Transverse colon (tissue), 4 donors: ENCODE data around the gene UBN1. TPM values are rescaled to one million over a fixed set of nuclear protein-coding genes. Genes with fewer than 3 reads are reported as not detected.

Source experiments
- DNase-seq: peaks from one replicate; pipeline ENCODE4 v3.0.0-alpha.2; 2019
- H3K27ac ChIP-seq, 4 donors: fragments of 200-600 bp; sonication (generic); 2 replicates each; pipeline ENCODE4 v1.5.1; 2016 to 2018; ENCODE audit warnings: inconsistent platforms in 4 of 4
- H3K27me3 ChIP-seq: fragments of 200-600 bp; sonication (generic); 2 replicates; pipeline ENCODE4 v1.5.1; 2017; ENCODE audit warnings: inconsistent platforms
- H3K36me3 ChIP-seq, 4 donors: fragments of 200-600 bp; sonication (generic); 2 replicates each; pipeline ENCODE4 v1.5.1; 2017 to 2019; ENCODE audit warnings: inconsistent platforms in 4 of 4
- H3K4me1 ChIP-seq, 4 donors: fragments of 200-600 bp; sonication (generic); 2 replicates each; pipeline ENCODE4 v1.5.1; 2017 to 2020; ENCODE audit warnings: inconsistent platforms in 4 of 4
- H3K4me3 ChIP-seq, 4 donors: fragments of 200-600 bp; sonication (generic); 1 replicate in 1 of 4; 2 replicates in 3 of 4; pipeline versions ENCODE4 v1.5.1 to v1.6.1; 2017 to 2019; ENCODE audit warnings: inconsistent platforms in 4 of 4
- H3K9me3 ChIP-seq, 2 donors: fragments of 200-600 bp; sonication (generic); 2 replicates each; pipeline ENCODE4 v1.5.1; 2017 to 2019; ENCODE audit warnings: inconsistent platforms in 2 of 2
- CTCF ChIP-seq, 5 experiments: fragments of 200-600 bp in 3 of 5; fragments of 450-650 bp in 2 of 5; sonication (generic) in 3 of 5; IDR thresholded peaks; 1 replicate in 2 of 5; 2 replicates in 3 of 5; pipeline ENCODE4 v1.5.1; 2016 to 2017; ENCODE audit warnings: antibody characterized with exemption in 5 of 5, inconsistent platforms in 3 of 5, mild to moderate bottlenecking in 2 of 5, moderate library complexity in 1 of 5
- EP300 ChIP-seq: sonication (generic); formaldehyde crosslinking; IDR thresholded peaks from one replicate; pipeline ENCODE4 v1.6.1; 2017; ENCODE audit warnings: antibody characterized with exemption, low read depth
- POLR2A ChIP-seq: fragments of 450-650 bp; IDR thresholded peaks from one replicate; pipeline ENCODE4 v1.6.1; 2016; ENCODE audit warnings: antibody characterized with exemption, mild to moderate bottlenecking, moderate library complexity
- POLR2AphosphoS5 ChIP-seq, 3 donors: sonication (generic); formaldehyde crosslinking; IDR thresholded peaks; one replicate each; pipeline ENCODE4 v1.6.1; 2016; ENCODE audit warnings: antibody characterized with exemption in 3 of 3
- WGBS, 2 donors: methylation state at CpG; one replicate each; pipeline ENCODE4 v1.1.5; 2018; ENCODE audit warnings: low coverage in 1 of 2; 5-methylcytosine and 5-hydroxymethylcytosine counted together
- in situ Hi-C, 4 donors: fragments of 200-750 bp; cut with MboI; loops; one replicate each; pipeline versions ENCODE4 v1.15.0 to v1.15.1; 2017; ENCODE audit warnings: low sequenced_read_pairs in 3 of 4, low pct_ligation_motif_present in 1 of 4, low pct_unique_long_range_greater_than_20kb in 1 of 4
- intact Hi-C: fragments of 100-400 bp; cut with DNase I; formaldehyde crosslinking; loops from one replicate; pipeline ENCODE4 v1.15.1; 2023; ENCODE audit warnings: low total_unique reads
- total RNA-seq, 4 donors: library from RNA; depleted of rRNA; stranded (reverse); fragments of >200 nt; gene quantifications; one replicate each; pipeline ENCODE4 v1.1.0, GENCODE V29; 2016

UBN1 gene
- total RNA-seq, 4 donors from 2014 or later = 33.6 to 60.2 (median 53.0) TPM

- no peaks in the 10 kb centered on the region for H3K27me3 ChIP-seq
- in situ Hi-C loops (loop anchor here in 1 of 4 donors (10.0 kb wide), 1 partner anchor 60 kb away; no protein-coding TSS in a partner anchor), intact Hi-C loops (no loop called here)
- no peak for DNase-seq
- no peaks in the 10 kb centered on the region for H3K9me3 ChIP-seq
- H3K4me3 ChIP-seq = no peak overlapping the region
- no peak overlapping the region for H3K27ac ChIP-seq
- TF ChIP-seq POLR2A = no peak
- no peak for TF ChIP-seq POLR2AphosphoS5 (IDR thresholded peaks at IDR 0.05)
- no peak for TF ChIP-seq EP300
- no peak for TF ChIP-seq CTCF (IDR thresholded peaks at IDR 0.05)
- WGBS, 2 donors = 78% methylated on average over 11 of the region's 11 CpGs; no CpG with 5 or more reads in 1 of the 2 donors
- H3K4me1 ChIP-seq = no peaks in the 10 kb centered on the region
- no peaks in the 10 kb centered on the region for H3K36me3 ChIP-seq
Observed at GRCh38 chr16:4915226-4915761, 68.0 kb downstream of the UBN1 start.

GRCh38 chr16:4917117-4917516 lies 69.8 kb downstream of the UBN1 start:
- Histone ChIP-seq H3K27ac (no peak overlapping the region), H3K27me3 (no peaks in the 10 kb centered on the region), H3K36me3 (no peaks in the 10 kb centered on the region), H3K9me3 (no peaks in the 10 kb centered on the region), H3K4me1 (no peaks in the 10 kb centered on the region), H3K4me3 (no peak overlapping the region)
- intact Hi-C loops = no loop called here
- no peak for DNase-seq
- 46 to 48% methylated on average over 4 of the region's 4 CpGs for WGBS, 2 donors
- TF ChIP-seq POLR2AphosphoS5 (IDR thresholded peaks at IDR 0.05) = no peak
- TF ChIP-seq POLR2A = no peak
- in situ Hi-C loops = loop anchor here in 1 of 4 donors (10.0 kb wide), 1 partner anchor 62 kb away; no protein-coding TSS in a partner anchor

- in situ Hi-C loops = loop anchor here in 1 of 4 donors (10.0 kb wide), 1 partner anchor 64 kb away; no protein-coding TSS in a partner anchor
Observed at GRCh38 chr16:4918781-4919251, 71.5 kb downstream of the UBN1 start.

GRCh38 chr16:4920826-4921225 lies 73.5 kb downstream of the UBN1 start:
- intact Hi-C loops = no loop called here
- H3K36me3 ChIP-seq = no peaks in the 10 kb centered on the region
- H3K4me1 ChIP-seq = peaks cover 0 to 5% (median 0%) of the 10 kb centered on the region in 4 donors
- TF ChIP-seq POLR2A = no peak
- TF ChIP-seq CTCF (IDR thresholded peaks at IDR 0.05) = no peak
- no peak for TF ChIP-seq POLR2AphosphoS5 (IDR thresholded peaks at IDR 0.05)
- no peak for TF ChIP-seq EP300
- H3K27ac ChIP-seq = no peak overlapping the region
- no peaks in the 10 kb centered on the region for H3K27me3 ChIP-seq
- H3K4me3 ChIP-seq = no peak overlapping the region
- in situ Hi-C loops = no loop called here
- no peaks in the 10 kb centered on the region for H3K9me3 ChIP-seq
- DNase-seq = no peak
- WGBS, 2 donors = 69 to 87% methylated on average over 3 to 5 of the region's 5 CpGs

More at GRCh38 chr16:4918781-4919251, 71.5 kb downstream of the UBN1 start:
- no peaks in the 10 kb centered on the region for H3K27me3 ChIP-seq
- peak; percentile 50 for DNase-seq
- no peak for TF ChIP-seq POLR2AphosphoS5 (IDR thresholded peaks at IDR 0.05)
- no peak for TF ChIP-seq EP300
- no peak for TF ChIP-seq POLR2A
- TF ChIP-seq CTCF (IDR thresholded peaks at IDR 0.05) = no peak
- no peaks in the 10 kb centered on the region for H3K9me3 ChIP-seq
- WGBS, 2 donors = 46% methylated on average over 13 of the region's 13 CpGs; no CpG with 5 or more reads in 1 of the 2 donors
- H3K27ac ChIP-seq = no peak overlapping the region
- intact Hi-C loops = no loop called here
- H3K4me1 ChIP-seq = no peaks in the 10 kb centered on the region
- no peak overlapping the region for H3K4me3 ChIP-seq
- no peaks in the 10 kb centered on the region for H3K36me3 ChIP-seq
